GM12878 (cell line): ENCODE measurements around the gene KIAA1328.

Experiments
- CEBPB ChIP-seq, 2 experiments: fragments of 150-350 bp in 1 of 2; IDR thresholded peaks; 2 replicates each; pipeline ENCODE4 v1.6.1; 2012 to 2014; ENCODE audit warnings: low read depth in 2 of 2, low read length in 2 of 2, borderline replicate concordance in 1 of 2, inconsistent platforms in 1 of 2
- CTCF ChIP-seq, 3 experiments: IDR thresholded peaks in 2 of 3; conservative IDR thresholded peaks in 1 of 3; 2 replicates each; pipeline ENCODE4 v1.5.1; 2011; ENCODE audit warnings: low read depth in 3 of 3, low read length in 3 of 3, mild to moderate bottlenecking in 3 of 3, control low read depth in 2 of 3, moderate library complexity in 2 of 3, inconsistent platforms in 1 of 3, mixed read lengths in 1 of 3; ENCODE audit not compliant: control insufficient read depth in 2 of 3, insufficient read depth in 1 of 3; ENCODE audit errors: extremely low read depth in 1 of 3
- FOXK2 ChIP-seq: fragments of 450-650 bp; IDR thresholded peaks from 2 replicates; pipeline ENCODE4 v1.6.1; 2017; ENCODE audit warnings: mild to moderate bottlenecking, moderate library complexity
- JUND ChIP-seq: IDR thresholded peaks from 2 replicates; pipeline ENCODE4 v1.6.1; 2012; ENCODE audit warnings: low read depth, mild to moderate bottlenecking, low read length, improper control_type of control experiment, moderate library complexity
- POLR2AphosphoS2 ChIP-seq: IDR thresholded peaks from 2 replicates; pipeline ENCODE4 v1.6.1; 2011; ENCODE audit warnings: low read depth, mild to moderate bottlenecking, low read length, improper control_type of control experiment, moderate library complexity
- SMC3 ChIP-seq: IDR thresholded peaks from 2 replicates; pipeline ENCODE4 v1.6.1; 2011; ENCODE audit warnings: low read length, improper control_type of control experiment, borderline replicate concordance
- TF ChIP-seq, protein P1 (sequence below): fragments of 450-650 bp; IDR thresholded peaks from 2 replicates; pipeline ENCODE4 v1.6.1; 2017; ENCODE audit warnings: mild to moderate bottlenecking

DNA sequence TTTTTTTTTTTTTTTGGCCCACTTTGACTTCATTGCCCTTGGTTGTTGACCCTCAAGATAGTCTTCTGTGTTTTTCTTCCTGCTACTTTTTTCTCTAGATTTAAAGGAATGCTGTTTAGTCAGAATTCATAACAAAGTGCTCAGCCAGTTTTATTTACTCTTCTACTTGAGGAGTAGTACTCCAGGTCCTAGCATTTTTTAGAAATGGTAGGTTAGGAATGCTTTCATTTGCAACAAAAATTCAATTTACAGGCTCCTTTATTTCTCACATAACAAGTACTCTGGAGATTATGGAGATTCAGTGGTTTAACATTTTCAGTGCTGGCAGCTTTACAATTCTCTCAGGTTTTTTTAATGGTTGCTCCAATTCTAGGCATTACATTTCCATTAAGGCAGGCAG is 58.2 kb downstream of the KIAA1328 start:
- TF ChIP-seq CEBPB (IDR thresholded peaks at IDR 0.05; ENCODE audit: borderline replicate concordance in 1 of 2, low read depth in 2 of 2, low read length in 2 of 2) (no peak), SMC3 (no peak), FOXK2 (no peak), CTCF (IDR thresholded peaks at IDR 0.05 in 2 of 3, conservative IDR thresholded peaks at IDR 0.05 in 1 of 3; ENCODE audit: control insufficient read depth in 2 of 3, extremely low read depth in 1 of 3, insufficient read depth in 1 of 3, low read depth in 3 of 3, low read length in 3 of 3) (no peak), POLR2AphosphoS2 (no peak), JUND (no peak)
- TF ChIP-seq, protein P1, sequence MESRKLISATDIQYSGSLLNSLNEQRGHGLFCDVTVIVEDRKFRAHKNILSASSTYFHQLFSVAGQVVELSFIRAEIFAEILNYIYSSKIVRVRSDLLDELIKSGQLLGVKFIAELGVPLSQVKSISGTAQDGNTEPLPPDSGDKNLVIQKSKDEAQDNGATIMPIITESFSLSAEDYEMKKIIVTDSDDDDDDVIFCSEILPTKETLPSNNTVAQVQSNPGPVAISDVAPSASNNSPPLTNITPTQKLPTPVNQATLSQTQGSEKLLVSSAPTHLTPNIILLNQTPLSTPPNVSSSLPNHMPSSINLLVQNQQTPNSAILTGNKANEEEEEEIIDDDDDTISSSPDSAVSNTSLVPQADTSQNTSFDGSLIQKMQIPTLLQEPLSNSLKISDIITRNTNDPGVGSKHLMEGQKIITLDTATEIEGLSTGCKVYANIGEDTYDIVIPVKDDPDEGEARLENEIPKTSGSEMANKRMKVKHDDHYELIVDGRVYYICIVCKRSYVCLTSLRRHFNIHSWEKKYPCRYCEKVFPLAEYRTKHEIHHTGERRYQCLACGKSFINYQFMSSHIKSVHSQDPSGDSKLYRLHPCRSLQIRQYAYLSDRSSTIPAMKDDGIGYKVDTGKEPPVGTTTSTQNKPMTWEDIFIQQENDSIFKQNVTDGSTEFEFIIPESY = no peak
